ENCODE results near the gene GHDC. TPM values are rescaled to one million over a fixed set of nuclear protein-coding genes. Genes with fewer than 3 reads are reported as not detected.

Gene GHDC
- total RNA-seq, 1 experiment from 2014 or later = 8.5 TPM

DNA sequence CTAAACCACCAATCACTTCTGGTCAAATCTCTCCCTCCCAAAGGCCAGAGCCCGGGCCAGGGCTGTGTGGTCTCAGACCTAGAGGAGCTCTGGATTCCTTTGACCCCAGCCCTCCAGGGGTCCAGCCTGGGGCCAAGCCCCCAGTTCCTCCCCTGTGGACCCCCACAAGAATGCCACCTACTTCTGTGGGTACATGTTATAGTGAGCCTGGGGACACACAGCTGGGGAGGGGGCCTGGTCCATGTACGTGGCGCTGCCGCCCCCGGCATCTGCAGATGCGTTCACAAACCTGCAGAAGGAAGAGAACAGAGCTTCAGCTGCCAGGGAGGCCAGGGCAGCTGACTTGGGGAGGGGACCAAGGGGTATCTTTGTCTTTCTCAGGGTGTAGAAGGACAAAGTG is 7.9 kb upstream of the GHDC start:
- H3K27me3 ChIP-seq (ENCODE audit: insufficient read depth, low read length) = no peaks in the 10 kb centered on the region
- no peak overlapping the region for H3K27ac ChIP-seq (ENCODE audit: insufficient read length, low read depth, low read length)
- no peaks in the 10 kb centered on the region for H3K27me3 Mint-ChIP-seq (ENCODE audit: low read depth)
- no peaks in the 10 kb centered on the region for H3K4me1 ChIP-seq (ENCODE audit: insufficient read depth, low read length)
- no peak overlapping the region for H3K18ac ChIP-seq (ENCODE audit: insufficient read length, low read depth, low read length)
- H3K36me3 Mint-ChIP-seq (ENCODE audit: insufficient read depth in 1 of 3, low read depth in 3 of 3) = peaks cover 7 to 46% (median 46%) of the 10 kb centered on the region in 3 experiments; a peak in 6 of 7 replicates
- no peak overlapping the region for H3T11ph ChIP-seq (ENCODE audit: low read length)
- TF ChIP-seq, protein P1, sequence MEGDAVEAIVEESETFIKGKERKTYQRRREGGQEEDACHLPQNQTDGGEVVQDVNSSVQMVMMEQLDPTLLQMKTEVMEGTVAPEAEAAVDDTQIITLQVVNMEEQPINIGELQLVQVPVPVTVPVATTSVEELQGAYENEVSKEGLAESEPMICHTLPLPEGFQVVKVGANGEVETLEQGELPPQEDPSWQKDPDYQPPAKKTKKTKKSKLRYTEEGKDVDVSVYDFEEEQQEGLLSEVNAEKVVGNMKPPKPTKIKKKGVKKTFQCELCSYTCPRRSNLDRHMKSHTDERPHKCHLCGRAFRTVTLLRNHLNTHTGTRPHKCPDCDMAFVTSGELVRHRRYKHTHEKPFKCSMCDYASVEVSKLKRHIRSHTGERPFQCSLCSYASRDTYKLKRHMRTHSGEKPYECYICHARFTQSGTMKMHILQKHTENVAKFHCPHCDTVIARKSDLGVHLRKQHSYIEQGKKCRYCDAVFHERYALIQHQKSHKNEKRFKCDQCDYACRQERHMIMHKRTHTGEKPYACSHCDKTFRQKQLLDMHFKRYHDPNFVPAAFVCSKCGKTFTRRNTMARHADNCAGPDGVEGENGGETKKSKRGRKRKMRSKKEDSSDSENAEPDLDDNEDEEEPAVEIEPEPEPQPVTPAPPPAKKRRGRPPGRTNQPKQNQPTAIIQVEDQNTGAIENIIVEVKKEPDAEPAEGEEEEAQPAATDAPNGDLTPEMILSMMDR (conservative IDR thresholded peaks at IDR 0.05) = no peak
- no peak overlapping the region for H2AFZ ChIP-seq (ENCODE audit: low read length)
- no peak overlapping the region for H3K56ac ChIP-seq (ENCODE audit: insufficient read length, low read depth, low read length)
- H4K8ac ChIP-seq (replicated peaks; ENCODE audit: insufficient read length, low read depth, low read length) = no peak overlapping the region
- H3K9ac ChIP-seq (ENCODE audit: extremely low read depth, insufficient read length, low read length) = no peak overlapping the region
- no peak overlapping the region for H2BK20ac ChIP-seq (ENCODE audit: low read depth, low read length, poor library complexity, severe bottlenecking)
- H3K23me2 ChIP-seq (ENCODE audit: insufficient read length, low read depth, low read length, poor library complexity, severe bottlenecking) = no peaks in the 10 kb centered on the region
- H2BK120ac ChIP-seq (ENCODE audit: low read depth, low read length, poor library complexity, severe bottlenecking) = no peak overlapping the region
- DNase-seq = no peak
- H3K9me3 ChIP-seq (ENCODE audit: control insufficient read depth, low read depth, low read length) = no peaks in the 10 kb centered on the region
- H2BK5ac ChIP-seq (ENCODE audit: insufficient read length, low read length) = no peak overlapping the region
- no peak overlapping the region for H3K4me3 Mint-ChIP-seq
- H3K4ac ChIP-seq (ENCODE audit: low read depth, low read length) = no peak overlapping the region
- H3K9me3 Mint-ChIP-seq = no peaks in the 10 kb centered on the region
- no peaks in the 10 kb centered on the region for H3K79me1 ChIP-seq (ENCODE audit: insufficient read depth, low read depth, low read length, poor library complexity, severe bottlenecking)
- no peak overlapping the region for H2AK5ac ChIP-seq (ENCODE audit: insufficient read length, low read length)
- H3K4me2 ChIP-seq (ENCODE audit: insufficient read depth, insufficient read length, low read length) = no peak overlapping the region
- H4K91ac ChIP-seq (ENCODE audit: insufficient read length, low read depth, low read length) = no peak overlapping the region
- no peak overlapping the region for H3K14ac ChIP-seq (ENCODE audit: insufficient read depth, low read length)
- no peak overlapping the region for H4K5ac ChIP-seq (ENCODE audit: insufficient read length, low read depth, low read length)
- H3K4me1 Mint-ChIP-seq = peaks cover 0 to 3% of the 10 kb centered on the region in 2 experiments; a peak in 2 of 4 replicates
- no peak overlapping the region for H2BK12ac ChIP-seq (ENCODE audit: insufficient read length, low read depth, low read length)
- no CpG with 5 or more reads among the region's 6 CpGs for WGBS (ENCODE audit: extremely low coverage, insufficient read length, low lambda C conversion rate)
- no peak overlapping the region for H3K23ac ChIP-seq (ENCODE audit: insufficient read length, low read depth, low read length)
- no peaks in the 10 kb centered on the region for H3K79me2 ChIP-seq (ENCODE audit: insufficient read depth, low read length)
- no peaks in the 10 kb centered on the region for H4K20me1 ChIP-seq (ENCODE audit: control insufficient read depth, insufficient read depth, insufficient read length)
- H2BK15ac ChIP-seq (ENCODE audit: low read depth, low read length) = no peak overlapping the region
- no peak overlapping the region for H3K27ac Mint-ChIP-seq
